HG02884 (cell line): ENCODE measurements around the gene TOB2.
"Not testable (repeated sequence)": the region's sequence is repeated elsewhere in the genome, so short reads cannot be mapped to it uniquely, and the experiment has no call there.

ENCODE experiments used
- ATAC-seq: cut with Tn5 transposase; IDR thresholded peaks from one replicate; pipeline ENCODE4 v1.9.1; 2021; ENCODE audit warnings: mild to moderate bottlenecking, moderate library complexity; ENCODE audit not compliant: unreplicated experiment

The TOB2 gene

DNA sequence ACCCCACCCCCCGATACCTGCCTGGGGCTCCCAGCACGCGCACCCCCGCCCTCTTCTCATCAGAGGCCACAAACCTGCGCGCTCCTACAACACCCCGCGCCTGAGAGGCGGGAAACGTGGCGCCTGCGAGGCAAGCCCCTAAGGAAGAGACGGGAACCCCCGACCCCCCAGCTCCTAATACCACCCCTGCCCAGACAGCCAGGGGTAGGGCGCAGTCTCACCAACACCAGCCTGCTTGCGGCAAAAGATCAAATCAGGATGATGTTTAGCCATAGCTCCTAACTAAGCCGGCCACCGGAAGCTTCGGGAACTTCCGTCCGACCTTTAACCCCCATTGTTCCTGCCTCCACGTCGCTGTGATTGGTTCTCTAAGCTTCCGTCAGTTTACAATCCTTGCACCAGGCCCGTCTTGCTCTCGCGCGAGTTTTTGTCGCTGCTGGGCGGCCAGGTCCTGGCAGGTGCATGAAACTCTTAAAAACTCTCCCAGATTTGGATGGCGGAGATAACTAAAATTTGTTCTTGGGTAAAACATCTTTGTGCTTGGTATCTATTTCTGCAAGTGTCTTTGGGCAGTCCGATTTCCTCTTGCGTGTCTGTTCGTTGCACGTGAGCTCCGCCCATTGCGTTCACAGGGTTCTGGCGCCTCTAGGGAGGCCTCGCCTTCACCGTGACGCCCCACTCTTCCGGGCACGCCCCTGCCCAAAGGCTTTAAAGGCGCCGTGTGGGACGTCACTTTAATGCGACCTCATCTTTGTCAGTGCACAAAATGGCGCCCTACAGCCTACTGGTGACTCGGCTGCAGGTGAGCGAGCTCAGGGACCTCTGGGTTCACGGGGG is 22.0 kb upstream of the TOB2 start, which contains the start of the genes ACO2 and PHF5A:
TSS of gene ACO2 (plus strand) at position 737 of the 837 bp plus-strand sequence. CDS start at position 767, 30 bp downstream.
TSS of gene PHF5A (minus strand) at position 312 of the 837 bp plus-strand sequence. CDS start at position 273, 39 bp downstream.
- ATAC-seq, result peak; percentile 81

DNA sequence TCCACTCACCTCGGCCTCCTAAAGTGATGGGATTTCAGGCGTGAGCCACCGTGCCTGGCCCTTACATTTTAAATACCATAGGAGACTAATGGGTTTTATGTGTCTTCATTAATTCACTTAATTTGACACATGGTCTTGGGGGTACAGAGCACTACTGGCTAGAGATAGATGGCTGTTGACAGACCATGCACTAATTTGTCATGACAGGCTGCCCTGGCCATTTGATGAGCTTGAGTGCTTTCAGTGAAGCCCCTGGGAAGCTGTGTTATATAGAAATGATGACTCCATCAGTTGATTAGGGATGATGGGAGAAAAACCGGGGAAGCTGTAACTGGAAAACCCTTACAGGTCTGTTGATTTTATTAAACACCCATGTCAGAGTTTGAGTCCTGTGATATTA is 15.3 kb upstream of the TOB2 start:
- no peak for ATAC-seq

DNA sequence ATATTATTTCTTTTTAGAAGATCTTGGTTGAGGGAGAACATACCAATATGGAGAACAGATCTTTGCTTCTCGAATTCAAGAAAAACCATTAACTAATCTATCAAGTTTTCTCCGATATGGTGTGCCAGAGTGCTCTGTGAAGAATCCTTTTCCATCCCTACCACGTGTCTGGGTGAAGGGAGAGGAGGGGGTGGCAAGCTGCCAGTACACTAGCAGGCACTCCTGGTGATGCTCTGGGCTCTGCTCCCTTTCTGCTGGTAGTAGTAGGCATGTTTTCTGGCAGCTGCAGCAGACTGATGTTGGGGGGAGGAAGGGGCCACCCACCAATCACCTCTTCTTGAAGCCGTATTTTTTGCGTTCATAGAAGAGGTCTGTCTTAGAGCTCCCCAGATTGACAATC is 13.5 kb upstream of the TOB2 start:
- ATAC-seq, result not testable (repeated sequence)

DNA sequence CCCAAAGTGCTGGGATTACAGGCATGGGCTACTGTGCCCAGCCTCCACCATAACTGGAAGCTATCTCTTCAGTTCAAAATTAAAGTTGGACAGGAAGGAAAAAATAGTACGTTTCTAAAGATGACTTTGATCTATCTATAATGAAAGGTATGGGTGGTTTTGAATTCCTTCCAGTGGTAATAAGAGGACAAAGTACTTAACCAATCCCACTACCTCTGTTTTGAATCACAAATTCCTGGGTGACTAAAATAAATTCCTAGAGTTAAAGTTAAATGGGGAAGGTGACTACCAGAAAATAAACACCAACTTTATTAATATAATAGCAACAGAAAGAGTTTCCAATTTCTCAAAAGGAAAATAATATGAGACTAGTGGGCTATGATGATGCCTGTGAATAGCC is 12.8 kb upstream of the TOB2 start:
- no peak for ATAC-seq

DNA sequence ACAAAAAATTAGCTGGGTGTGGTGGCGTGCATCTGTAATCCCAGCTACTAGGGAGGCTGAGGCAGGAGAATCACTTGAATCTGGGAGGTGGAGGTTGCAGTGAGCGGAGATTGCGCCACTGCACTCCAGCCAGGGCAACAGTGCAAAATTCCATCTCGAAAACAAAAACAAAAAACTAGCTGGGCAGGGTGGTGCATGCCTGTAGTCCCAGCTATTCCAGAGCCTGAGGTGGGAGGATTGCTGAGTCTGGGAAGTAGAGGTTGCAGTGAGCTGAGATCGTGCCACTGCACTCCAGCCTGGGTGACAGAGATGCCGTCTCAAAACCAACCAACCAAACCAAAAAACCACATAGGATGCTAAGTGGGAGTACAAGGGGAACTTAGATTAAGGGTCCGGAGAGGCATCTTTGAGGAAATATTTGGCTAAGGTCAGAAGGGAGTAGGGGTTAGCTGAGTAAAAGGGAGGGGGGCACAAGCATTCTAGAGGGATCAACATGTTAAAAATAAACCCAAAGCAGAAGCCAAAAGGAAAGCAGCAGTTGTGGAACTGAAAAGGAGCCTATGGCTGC is 11.6 kb upstream of the TOB2 start:
- ATAC-seq, result no peak

DNA sequence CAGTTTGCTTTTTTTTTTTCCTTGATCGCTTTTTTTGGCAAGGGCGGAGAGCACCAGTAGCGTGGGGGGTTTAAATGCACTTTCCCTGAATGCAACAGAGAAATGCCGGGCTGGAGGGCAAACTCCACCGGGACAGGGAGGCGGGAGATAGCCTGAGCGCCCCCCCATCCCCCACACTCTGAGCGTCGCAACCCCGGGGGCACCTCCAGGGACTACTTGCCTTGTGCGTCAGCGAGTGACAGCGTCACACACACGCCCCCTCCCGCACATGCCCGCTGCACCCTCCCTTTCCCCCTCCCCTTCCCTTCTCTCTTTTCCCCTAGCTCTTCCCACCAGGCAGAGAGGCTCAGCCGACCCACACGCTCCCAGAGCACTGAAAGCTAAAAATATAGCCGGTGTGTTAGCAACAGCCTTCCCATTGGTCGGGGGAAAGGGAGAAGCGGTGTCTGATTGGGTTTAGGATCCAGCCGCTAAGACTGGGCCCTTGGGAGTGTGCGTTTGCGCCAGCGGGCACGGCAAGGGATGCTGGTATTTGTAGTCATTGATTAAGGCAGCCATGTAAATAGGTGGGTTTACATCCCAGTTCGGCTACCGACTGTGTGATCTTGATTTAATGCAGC is 1.7 kb upstream of the TOB2 start:
- ATAC-seq, result peak; percentile 40

DNA sequence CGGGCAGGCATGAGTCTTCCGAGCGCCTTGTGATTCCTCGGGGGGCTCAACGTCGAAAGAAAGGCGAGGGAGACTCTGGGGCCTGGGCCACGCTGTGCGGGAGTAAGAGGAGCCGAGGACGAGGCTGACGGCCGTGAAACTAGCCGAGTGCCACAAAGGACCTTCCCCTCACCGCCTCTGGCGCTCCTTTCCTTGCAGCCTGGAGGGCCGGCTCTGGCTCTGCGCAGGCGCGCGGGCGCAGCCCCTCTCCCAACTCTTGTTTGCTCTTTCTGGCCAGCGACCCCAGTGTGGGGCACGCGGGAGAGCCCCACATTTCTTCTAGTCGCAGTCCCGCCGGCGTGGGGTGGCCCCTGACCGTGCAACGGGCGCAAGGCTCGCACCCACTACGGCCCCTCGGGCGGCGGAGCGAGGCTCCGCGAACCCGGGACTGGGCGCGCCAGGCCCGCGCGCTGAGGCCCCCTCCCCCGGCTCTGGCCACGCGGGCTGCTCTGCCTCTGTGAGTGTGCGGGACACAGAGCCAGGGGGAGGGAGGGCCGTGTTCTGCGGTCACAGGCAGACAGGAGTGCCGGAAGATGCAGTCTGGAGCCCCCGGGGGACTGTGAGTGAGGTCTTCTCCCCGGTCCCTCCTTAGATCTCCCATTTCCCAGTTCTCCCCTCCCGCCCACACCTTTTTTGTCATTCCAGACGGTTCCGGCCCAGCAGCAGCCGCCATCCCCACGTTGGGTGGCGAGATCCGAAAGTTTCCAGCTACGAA is 1.0 kb upstream of the TOB2 start:
- no peak for ATAC-seq

DNA sequence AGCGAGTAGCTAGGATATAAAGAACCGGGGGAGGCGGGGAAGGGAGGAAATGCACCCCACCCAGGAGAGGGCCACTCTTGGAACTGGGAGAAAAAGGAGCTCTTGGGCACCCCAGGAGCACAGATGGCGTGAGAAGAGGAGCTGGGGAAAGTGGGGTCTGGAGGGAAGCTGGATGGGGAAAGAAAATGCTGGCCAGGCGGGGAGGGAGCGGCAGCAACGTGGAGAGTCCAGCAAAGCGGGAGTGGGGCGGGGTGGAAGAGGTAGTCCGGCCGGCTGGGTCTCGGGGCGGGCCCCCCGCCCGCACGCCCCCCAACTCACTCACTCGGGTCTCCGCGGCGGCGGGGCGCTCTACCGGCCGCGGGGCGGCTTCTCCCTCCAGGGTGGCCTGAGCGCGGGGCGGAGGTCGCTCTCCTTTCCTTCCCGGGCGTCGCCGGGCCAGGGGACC is 522 bp downstream of the TOB2 start:
- no peak for ATAC-seq

DNA sequence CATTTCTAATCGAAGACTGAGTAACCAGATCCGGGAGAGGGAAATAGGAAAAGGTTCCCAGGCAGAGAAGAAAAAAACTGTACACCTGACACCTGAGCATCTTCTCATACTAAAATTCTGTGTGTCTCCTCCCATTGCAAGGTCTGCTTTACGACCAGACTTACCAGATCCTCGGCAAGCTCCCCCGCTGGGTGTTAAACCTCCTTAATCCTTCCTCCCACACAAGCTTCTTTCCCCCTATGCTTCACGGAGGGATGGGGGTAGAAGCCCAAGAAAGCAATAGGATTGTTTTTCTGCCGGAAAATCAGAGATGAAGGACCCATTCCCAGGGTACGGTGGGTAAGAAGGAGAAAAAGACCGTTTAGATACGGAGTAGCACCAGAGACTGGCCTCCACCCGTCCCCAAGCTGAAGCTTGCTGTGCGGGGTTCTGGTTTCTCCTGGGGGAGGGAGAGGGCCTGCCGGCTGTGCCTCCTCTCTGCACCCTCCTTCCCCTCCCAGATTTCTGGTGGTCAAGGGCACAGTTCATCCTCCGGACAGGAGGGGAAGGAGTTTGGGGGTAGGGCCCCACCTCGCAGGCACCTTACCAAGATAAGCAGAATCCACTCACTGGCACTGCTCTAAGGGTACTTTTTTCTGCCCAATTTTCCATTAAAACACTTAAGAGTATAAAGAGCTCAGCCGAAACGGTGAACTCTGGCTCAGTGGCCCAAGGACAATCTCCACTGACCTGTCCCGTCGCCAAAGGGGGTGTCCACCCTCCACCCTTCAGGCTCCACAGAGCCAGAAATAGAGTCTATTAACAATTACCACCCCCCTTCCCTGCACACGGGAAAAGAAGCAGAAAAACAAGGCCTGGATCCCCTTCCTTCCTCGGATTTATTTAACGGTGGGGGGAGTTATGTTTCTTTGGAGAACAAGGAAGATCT is 1.2 kb downstream of the TOB2 start:
- no peak for ATAC-seq

DNA sequence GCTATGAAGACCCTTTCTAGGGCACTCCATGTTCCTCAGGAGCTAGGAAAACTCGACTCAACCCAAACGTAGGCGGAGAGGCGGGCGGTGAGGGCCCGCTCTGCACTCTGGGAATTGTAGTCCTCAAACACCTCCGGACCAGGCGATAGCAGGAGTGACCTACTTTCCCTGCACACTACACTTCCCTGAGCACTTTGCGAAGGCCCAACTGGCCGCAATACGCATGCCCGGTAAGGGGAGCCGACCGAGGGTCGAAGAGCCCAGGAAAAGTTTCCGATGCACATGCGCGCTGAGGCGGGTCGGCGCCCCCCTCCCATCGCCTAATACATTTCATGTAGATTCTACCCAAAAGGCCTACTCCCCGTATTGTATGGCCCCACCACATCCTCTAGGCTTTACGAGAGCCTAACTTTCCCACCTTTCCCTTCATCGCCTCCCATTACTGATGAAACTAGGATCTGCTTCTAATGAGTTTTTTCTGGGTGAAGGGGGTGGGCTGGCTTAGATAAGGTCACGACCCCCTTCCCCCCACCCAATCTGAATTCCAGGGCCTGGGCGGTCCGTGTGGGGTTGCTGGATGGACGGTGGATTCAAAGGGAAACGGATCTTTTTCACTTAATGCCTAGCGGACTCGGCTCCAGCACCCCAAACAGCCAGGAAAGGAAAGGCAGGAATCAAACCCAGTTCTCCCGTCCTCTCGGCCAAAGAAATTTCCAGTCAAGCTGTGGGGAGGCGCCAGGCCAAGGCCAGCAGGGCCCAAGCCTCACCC is 2.1 kb downstream of the TOB2 start:
- ATAC-seq, result peak; percentile 47

DNA sequence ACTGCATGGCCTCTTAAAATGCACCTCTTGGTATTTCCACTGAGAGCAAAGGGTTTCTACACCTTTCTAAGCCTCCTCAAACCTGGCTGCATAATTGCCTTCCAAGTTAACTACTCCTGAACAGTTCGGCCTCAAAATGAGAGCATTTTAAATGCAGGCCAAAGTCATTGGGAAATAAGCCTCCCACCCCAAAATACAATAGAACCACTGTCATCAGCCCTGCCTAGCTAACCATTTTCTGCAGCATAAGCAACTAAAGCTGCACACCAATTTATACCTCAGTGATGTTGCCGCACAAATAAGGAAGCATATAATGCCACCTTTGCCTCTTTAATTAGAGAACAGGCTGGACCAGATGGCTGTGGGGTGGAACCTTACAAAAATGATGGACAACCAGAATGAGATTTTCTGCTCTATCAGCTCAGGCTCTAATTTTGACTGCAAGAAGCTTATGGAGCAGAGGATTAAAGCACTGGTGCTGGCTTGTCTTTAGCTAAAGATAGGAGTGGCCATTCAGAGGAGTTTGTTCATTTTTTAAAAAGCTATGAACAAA is 4.3 kb downstream of the TOB2 start:
- ATAC-seq, result no peak

DNA sequence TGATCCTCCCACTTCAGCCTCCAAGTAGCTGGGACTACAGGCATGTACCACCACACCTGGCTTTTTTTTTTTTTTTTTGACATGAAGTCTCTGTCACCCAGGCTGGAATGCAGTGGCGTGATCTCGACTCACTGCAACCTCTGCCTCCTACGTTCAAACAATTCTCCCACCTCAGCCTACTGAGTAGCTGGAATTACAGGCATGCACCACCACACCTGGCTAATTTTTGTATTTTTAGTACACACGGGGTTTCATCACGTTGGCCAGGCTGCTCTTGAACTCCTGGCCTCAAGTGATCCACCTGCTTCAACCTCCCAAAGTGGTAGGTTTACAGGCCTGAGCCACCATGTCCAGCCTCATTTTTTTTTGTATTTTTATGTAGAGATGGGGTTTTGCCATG is 6.1 kb downstream of the TOB2 start:
- not testable (repeated sequence) for ATAC-seq

DNA sequence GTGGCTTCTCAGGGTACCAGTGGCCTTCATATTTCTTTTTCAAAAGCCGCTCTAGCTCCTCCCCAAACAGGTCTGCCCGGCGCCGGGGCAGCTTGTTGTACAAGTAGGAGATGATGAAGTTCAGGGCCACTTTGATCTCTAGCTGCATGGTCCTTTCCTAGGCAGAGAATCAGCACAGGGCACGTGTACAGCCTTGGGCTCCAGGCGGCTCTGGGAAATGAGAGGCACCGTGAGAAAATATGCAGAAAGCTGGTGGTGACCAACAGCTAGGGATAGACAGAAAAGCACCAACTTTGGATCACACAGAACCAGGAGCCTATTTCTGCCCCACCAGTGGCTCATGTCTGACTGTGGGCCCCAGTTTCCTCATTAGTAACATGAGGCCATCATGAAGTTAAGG is 9.4 kb downstream of the TOB2 start:
- no peak for ATAC-seq

DNA sequence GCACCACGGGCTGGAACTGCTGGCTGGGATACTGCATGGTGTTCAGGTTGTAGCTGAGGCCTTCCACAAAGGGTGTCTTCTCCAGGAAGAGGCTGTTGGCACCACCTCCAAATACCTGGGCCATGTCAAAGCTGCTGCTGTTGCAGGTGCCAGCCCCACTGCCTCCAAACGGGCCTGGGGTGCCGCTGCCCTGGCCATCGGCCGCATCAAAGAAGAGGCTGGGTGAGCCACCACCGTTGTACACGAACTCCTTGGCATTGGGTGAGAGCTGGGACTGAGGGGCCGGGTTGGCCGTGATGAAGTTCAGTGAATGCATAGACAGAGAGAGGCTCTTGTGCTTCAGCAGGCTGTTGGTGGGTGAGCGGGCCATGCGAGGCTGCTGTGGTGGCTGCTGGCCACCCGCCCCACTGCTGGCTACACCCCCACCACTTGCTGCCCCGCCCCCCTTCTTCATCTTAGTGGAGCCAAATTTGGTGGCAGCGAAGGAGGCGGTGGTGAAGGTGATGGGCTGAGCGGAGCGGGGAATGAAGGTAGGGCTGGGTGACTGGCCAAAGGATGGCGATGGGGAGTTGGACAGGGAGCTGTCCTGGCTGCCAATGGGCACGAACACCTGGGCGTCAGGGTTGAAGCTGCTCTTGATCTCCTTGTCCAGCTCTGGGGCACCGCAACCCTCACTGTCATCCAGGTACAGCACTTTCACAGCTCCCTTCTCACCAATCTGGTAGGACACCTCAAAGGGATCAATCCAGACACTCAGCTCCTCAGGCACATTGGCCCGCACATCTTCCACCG is 10.1 kb downstream of the TOB2 start:
- no peak for ATAC-seq

DNA sequence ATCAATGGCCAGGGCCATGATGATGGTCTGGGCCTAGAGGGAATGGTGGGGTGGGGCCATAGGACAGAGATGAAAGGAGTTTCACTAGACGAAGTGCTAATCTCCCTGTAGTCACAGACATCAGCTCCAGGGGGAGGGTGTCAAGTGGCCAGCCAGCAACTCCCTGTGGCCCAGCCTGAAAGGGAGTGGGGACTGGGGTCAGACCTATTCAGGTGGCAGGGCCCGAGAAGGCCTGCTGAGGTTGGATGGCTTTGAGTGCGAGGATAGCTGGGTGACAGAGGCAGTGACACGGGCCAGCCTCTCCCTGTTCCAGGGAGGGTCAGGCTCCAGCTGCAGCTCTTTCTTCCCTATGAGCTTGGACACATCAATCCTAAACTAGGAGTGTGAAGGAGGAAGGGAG is 11.0 kb downstream of the TOB2 start:
- no peak for ATAC-seq

DNA sequence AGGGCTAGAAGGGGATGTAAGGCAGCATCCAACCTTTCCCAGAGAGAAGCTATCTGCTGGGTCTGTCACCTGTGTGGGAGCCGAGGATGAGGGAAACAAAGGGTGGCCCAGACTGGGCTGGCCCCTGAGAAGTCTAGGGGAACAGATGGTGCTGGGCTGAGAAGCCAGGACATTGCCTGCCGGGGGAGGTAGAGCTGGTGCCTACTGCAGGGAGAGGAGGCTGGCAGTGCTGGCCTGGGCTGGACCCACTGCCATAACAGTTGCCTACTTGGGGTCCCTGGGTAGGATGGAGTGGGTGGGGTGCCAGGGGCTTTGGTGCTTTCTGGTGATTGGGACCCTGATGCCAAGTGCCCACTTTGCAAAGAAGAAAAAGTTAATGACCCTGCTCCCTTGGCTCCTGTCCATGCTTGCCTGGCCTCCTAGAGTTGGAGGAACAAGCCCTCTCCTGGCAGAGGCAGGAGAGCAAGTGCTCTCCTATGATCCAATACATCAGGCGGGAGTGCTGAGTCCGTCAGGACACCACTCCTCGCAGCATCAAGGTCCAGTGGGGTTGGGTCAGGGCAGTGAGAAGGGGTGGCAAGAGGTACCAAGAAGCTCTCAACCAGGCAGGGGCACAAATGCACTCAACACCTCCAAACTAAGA is 12.1 kb downstream of the TOB2 start:
- ATAC-seq, result not testable (repeated sequence)

DNA sequence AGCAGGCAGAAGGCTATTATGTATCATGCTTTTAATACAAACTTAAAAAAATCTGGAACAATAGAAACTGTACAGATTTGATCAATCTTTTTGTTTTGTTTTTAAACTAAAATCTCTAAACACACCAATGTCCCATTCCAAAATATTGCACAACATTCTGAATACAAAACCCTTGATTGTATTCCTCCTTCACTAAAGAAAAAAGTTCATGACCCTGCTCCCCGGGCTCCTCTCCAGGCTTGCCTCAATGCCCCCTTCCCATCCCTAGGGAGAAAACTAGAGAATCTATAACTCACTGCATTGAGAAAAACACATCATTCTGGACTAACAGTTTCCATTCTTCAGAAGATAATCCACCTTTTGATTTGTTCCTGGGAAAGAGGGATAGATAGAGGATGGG is 13.1 kb downstream of the TOB2 start:
- not testable (repeated sequence) for ATAC-seq

DNA sequence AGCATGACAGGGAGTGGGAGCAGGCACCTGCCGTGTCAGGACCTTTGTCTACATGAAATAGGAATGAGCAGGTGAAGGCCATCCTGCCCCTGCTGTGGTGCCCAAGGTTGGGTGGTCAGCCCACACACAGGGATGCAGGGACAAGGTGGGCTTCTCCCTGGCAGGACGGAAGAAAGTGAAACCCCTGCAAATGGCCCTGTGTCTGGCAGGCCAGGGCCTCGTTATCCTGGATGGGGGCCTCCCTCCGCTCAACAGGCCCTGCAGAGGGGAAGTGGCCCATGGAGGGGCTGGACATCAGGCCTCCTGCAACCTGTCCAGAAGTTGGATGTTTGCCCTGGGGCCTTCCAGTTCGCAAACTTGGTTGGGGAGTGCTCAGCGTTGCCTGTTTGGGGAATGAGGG is 14.9 kb downstream of the TOB2 start:
- no peak for ATAC-seq
